Ascending aorta (tissue), 2 donors: ENCODE data around the gene GABRA5. TPM values are rescaled to one million over a fixed set of nuclear protein-coding genes. Genes with fewer than 3 reads are reported as not detected.

Experiments
- DNase-seq, 2 donors: peaks; one replicate each; pipeline ENCODE4 v3.0.0-alpha.2; 2019; ENCODE audit warnings: low spot score in 2 of 2
- H3K27ac ChIP-seq, 2 donors: fragments of 200-600 bp; sonication (generic); one replicate each; pipeline ENCODE4 v1.5.1; 2016 to 2017; ENCODE audit warnings: mild to moderate bottlenecking in 1 of 2
- H3K27me3 ChIP-seq: fragments of 200-600 bp; sonication (generic); one replicate; pipeline ENCODE4 v1.5.1; 2017
- H3K36me3 ChIP-seq, 2 donors: fragments of 200-600 bp; sonication (generic); one replicate each; pipeline ENCODE4 v1.5.1; 2016
- H3K4me1 ChIP-seq, 2 donors: fragments of 200-600 bp; sonication (generic); one replicate each; pipeline ENCODE4 v1.5.1; 2016 to 2017; ENCODE audit warnings: mild to moderate bottlenecking in 1 of 2
- H3K4me3 ChIP-seq, 2 donors: fragments of 200-600 bp; sonication (generic); one replicate each; pipeline ENCODE4 v1.5.1; 2016 to 2017; ENCODE audit warnings: mild to moderate bottlenecking in 1 of 2
- H3K9me3 ChIP-seq, 2 donors: fragments of 200-600 bp; sonication (generic); one replicate each; pipeline ENCODE4 v1.5.1; 2016
- intact Hi-C: fragments of 100-400 bp; cut with DNase I; formaldehyde crosslinking; loops from one replicate; pipeline ENCODE4 v1.15.1; 2023
- total RNA-seq: library from RNA; depleted of rRNA; stranded (reverse); fragments of >200 nt; gene quantifications from one replicate; pipeline ENCODE4 v1.1.0, GENCODE V29; 2016
- TF ChIP-seq, protein P1 (sequence below), 3 experiments: fragments of 200-600 bp in 2 of 3; fragments of 450-650 bp in 1 of 3; sonication (generic) in 2 of 3; IDR thresholded peaks; one replicate each; pipeline ENCODE4 v1.5.1; 2016 to 2019; ENCODE audit warnings: antibody characterized with exemption in 3 of 3, mild to moderate bottlenecking in 1 of 3, moderate library complexity in 1 of 3

Gene GABRA5
- total RNA-seq, 1 donor from 2014 or later, result not detected

- DNase-seq, result no peak
- Histone ChIP-seq H3K4me3 (no peak overlapping the region), H3K27me3 (no peaks in the 10 kb centered on the region), H3K27ac (no peak overlapping the region), H3K36me3 (no peaks in the 10 kb centered on the region), H3K9me3 (no peaks in the 10 kb centered on the region), H3K4me1 (no peaks in the 10 kb centered on the region)
- intact Hi-C loops, result no loop called here
- TF ChIP-seq, protein P1, sequence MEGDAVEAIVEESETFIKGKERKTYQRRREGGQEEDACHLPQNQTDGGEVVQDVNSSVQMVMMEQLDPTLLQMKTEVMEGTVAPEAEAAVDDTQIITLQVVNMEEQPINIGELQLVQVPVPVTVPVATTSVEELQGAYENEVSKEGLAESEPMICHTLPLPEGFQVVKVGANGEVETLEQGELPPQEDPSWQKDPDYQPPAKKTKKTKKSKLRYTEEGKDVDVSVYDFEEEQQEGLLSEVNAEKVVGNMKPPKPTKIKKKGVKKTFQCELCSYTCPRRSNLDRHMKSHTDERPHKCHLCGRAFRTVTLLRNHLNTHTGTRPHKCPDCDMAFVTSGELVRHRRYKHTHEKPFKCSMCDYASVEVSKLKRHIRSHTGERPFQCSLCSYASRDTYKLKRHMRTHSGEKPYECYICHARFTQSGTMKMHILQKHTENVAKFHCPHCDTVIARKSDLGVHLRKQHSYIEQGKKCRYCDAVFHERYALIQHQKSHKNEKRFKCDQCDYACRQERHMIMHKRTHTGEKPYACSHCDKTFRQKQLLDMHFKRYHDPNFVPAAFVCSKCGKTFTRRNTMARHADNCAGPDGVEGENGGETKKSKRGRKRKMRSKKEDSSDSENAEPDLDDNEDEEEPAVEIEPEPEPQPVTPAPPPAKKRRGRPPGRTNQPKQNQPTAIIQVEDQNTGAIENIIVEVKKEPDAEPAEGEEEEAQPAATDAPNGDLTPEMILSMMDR (IDR thresholded peaks at IDR 0.05), result no peak
These were observed 62.7 kb downstream of the GABRA5 start for GRCh38 chr15:26929588-26929987.

GRCh38 chr15:26934848-26935247 lies 68.0 kb downstream of the GABRA5 start:
- H3K27ac ChIP-seq, result no peak overlapping the region
- no peaks in the 10 kb centered on the region for H3K9me3 ChIP-seq
- no peaks in the 10 kb centered on the region for H3K27me3 ChIP-seq
- no peak for DNase-seq
- H3K4me3 ChIP-seq, result no peak overlapping the region
- TF ChIP-seq, protein P1 (IDR thresholded peaks at IDR 0.05), result no peak
- H3K4me1 ChIP-seq, result no peaks in the 10 kb centered on the region
- no peaks in the 10 kb centered on the region for H3K36me3 ChIP-seq
- intact Hi-C loops, result no loop called here

GRCh38 chr15:26935322-26935721 lies 68.5 kb downstream of the GABRA5 start:
- intact Hi-C loops, result no loop called here
- TF ChIP-seq, protein P1 (IDR thresholded peaks at IDR 0.05), result no peak
- Histone ChIP-seq H3K4me3 (no peak overlapping the region), H3K36me3 (no peaks in the 10 kb centered on the region), H3K27ac (no peak overlapping the region), H3K4me1 (no peaks in the 10 kb centered on the region), H3K9me3 (no peaks in the 10 kb centered on the region), H3K27me3 (no peaks in the 10 kb centered on the region)
- DNase-seq, result no peak

- TF ChIP-seq, protein P1 (IDR thresholded peaks at IDR 0.05), result no peak
- Histone ChIP-seq H3K4me3 (no peak overlapping the region), H3K36me3 (no peaks in the 10 kb centered on the region), H3K4me1 (no peaks in the 10 kb centered on the region), H3K27me3 (no peaks in the 10 kb centered on the region), H3K27ac (no peak overlapping the region), H3K9me3 (no peaks in the 10 kb centered on the region)
- intact Hi-C loops, result no loop called here
- no peak for DNase-seq
These were observed 69.6 kb downstream of the GABRA5 start for GRCh38 chr15:26936502-26936901.

DNA sequence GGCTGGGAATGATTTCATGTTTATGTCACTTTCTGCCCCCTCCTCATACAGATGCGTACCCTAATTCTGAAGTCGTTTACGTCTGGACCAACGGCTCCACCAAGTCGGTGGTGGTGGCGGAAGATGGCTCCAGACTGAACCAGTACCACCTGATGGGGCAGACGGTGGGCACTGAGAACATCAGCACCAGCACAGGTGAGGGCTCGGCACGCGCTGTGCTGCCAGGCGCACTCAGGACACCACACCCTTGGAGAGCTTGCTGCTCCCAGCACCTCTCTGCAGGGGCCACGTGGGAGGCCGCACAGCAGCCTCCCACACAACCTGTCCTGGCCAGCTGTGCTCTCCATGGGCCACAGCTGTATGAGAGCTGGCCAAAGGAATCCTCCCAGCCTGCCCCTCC lies 70.3 kb downstream of the GABRA5 start:
- intact Hi-C loops, result no loop called here
- no peaks in the 10 kb centered on the region for H3K27me3 ChIP-seq
- H3K36me3 ChIP-seq, result no peaks in the 10 kb centered on the region
- TF ChIP-seq, protein P1 (IDR thresholded peaks at IDR 0.05), result no peak
- no peaks in the 10 kb centered on the region for H3K9me3 ChIP-seq
- DNase-seq, result no peak
- no peak overlapping the region for H3K4me3 ChIP-seq
- no peak overlapping the region for H3K27ac ChIP-seq
- H3K4me1 ChIP-seq, result no peaks in the 10 kb centered on the region

- no peaks in the 10 kb centered on the region for H3K36me3 ChIP-seq
- intact Hi-C loops, result no loop called here
- TF ChIP-seq, protein P1 (IDR thresholded peaks at IDR 0.05), result no peak
- no peaks in the 10 kb centered on the region for H3K9me3 ChIP-seq
- H3K4me3 ChIP-seq, result no peak overlapping the region
- H3K27me3 ChIP-seq, result no peaks in the 10 kb centered on the region
- DNase-seq, result no peak
- H3K27ac ChIP-seq, result no peak overlapping the region
- H3K4me1 ChIP-seq, result no peaks in the 10 kb centered on the region
These were observed 72.5 kb downstream of the GABRA5 start for GRCh38 chr15:26939398-26939797.
